OCI-LY3 (cell line): ENCODE data around the gene PTPRU.

ENCODE experiments used
- H2AFZ ChIP-seq: fragments of 200-600, 300-600 bp; shearing (Covaris generic); 2 replicates; pipeline ENCODE4 v1.6.0; 2014; ENCODE audit warnings: antibody characterized with exemption, low read depth, low read length
- H3K27ac ChIP-seq: fragments of 200-600, 300-600 bp; sonication (generic); 2 replicates; pipeline ENCODE4 v1.5.1; 2014; ENCODE audit warnings: mild to moderate bottlenecking, low read length, moderate library complexity, mixed read lengths
- H3K27me3 ChIP-seq: fragments of 200-600, 300-600 bp; sonication (generic); 2 replicates; pipeline ENCODE4 v1.6.1; 2014; ENCODE audit warnings: low read depth, low read length, mixed read lengths
- H3K36me3 ChIP-seq: fragments of 200-600, 300-600 bp; sonication (generic); replicated peaks from 2 replicates; pipeline ENCODE3; 2014; ENCODE audit warnings: low read depth, low read length, mixed read lengths
- H3K4me1 ChIP-seq: fragments of 300-600, 200-600 bp; sonication (generic); 2 replicates; pipeline ENCODE4 v1.6.1; 2014; ENCODE audit warnings: low read length, mixed read lengths
- H3K4me2 ChIP-seq: fragments of 200-600, 300-600 bp; sonication (generic); 2 replicates; pipeline ENCODE4 v1.6.1; 2014; ENCODE audit warnings: low read length, mixed read lengths
- H3K4me3 ChIP-seq: fragments of 300-600, 200-600 bp; sonication (generic); 2 replicates; pipeline ENCODE4 v1.5.1; 2014; ENCODE audit warnings: antibody characterized with exemption, mild to moderate bottlenecking, low read length, moderate library complexity
- H3K79me2 ChIP-seq: fragments of 300-600, 200-600 bp; shearing (Covaris generic); 2 replicates; pipeline ENCODE4 v1.6.1; 2014; ENCODE audit warnings: mild to moderate bottlenecking, low read length, mixed read lengths
- H3K9ac ChIP-seq: fragments of 300-600, 200-600 bp; shearing (Covaris generic); 2 replicates; pipeline ENCODE4 v1.6.0; 2014; ENCODE audit warnings: mild to moderate bottlenecking, low read length, moderate library complexity
- H3K9me3 ChIP-seq: fragments of 200-600, 300-600 bp; shearing (Covaris generic); 2 replicates; pipeline ENCODE4 v1.6.1; 2014; ENCODE audit warnings: low read length, mixed read lengths; ENCODE audit not compliant: insufficient read depth
- H4K20me1 ChIP-seq: fragments of 200-600, 300-600 bp; sonication (generic); 2 replicates; pipeline ENCODE4 v1.6.1; 2016; ENCODE audit warnings: low read length, mixed read lengths; ENCODE audit not compliant: insufficient read depth
- EZH2phosphoT487 ChIP-seq: fragments of 200-600 bp; shearing (Covaris generic); IDR thresholded peaks from 2 replicates; pipeline ENCODE4 v1.6.1; 2018; ENCODE audit warnings: antibody characterized with exemption, mixed run types, low read depth
- TF ChIP-seq, protein P1 (sequence below): fragments of 200-600, 300-600 bp; sonication (generic); IDR thresholded peaks from 2 replicates; pipeline ENCODE4 v1.5.1; 2014; ENCODE audit warnings: antibody characterized with exemption, low read length, low read depth

Gene PTPRU

DNA sequence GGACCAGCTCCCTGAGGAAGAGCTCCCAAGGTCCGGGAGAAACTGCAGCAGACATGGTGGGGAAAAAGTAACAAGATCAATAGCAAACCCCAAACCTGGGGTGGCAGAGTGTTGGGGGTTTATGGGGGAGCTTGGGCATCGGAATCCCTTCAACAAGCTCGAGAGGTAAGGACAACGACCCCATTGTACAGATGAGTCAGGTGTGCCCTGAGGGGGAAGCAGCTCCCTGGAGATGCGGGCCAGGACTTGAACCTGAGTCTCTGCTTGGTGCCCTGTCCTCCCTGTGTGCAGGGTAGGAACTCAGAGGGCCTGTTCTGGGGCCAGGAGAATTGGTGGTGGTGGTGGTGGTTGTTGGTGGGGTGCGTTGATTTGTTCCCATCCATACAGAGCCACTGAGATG lies 125.4 kb downstream of the PTPRU start:
- Histone ChIP-seq H3K27ac (no peak overlapping the region), H3K36me3 (no peaks in the 10 kb centered on the region), H2AFZ (no peak overlapping the region), H3K4me3 (no peak overlapping the region), H3K27me3 (peaks cover 3% of the 10 kb centered on the region; the same call in 1 of the 2 replicates), H3K79me2 (no peaks in the 10 kb centered on the region), H3K4me2 (no peak overlapping the region), H3K4me1 (no peaks in the 10 kb centered on the region), H3K9me3 (no peaks in the 10 kb centered on the region), H3K9ac (no peak overlapping the region), H4K20me1 (no peaks in the 10 kb centered on the region)
- no peak for TF ChIP-seq EZH2phosphoT487
- TF ChIP-seq, protein P1, sequence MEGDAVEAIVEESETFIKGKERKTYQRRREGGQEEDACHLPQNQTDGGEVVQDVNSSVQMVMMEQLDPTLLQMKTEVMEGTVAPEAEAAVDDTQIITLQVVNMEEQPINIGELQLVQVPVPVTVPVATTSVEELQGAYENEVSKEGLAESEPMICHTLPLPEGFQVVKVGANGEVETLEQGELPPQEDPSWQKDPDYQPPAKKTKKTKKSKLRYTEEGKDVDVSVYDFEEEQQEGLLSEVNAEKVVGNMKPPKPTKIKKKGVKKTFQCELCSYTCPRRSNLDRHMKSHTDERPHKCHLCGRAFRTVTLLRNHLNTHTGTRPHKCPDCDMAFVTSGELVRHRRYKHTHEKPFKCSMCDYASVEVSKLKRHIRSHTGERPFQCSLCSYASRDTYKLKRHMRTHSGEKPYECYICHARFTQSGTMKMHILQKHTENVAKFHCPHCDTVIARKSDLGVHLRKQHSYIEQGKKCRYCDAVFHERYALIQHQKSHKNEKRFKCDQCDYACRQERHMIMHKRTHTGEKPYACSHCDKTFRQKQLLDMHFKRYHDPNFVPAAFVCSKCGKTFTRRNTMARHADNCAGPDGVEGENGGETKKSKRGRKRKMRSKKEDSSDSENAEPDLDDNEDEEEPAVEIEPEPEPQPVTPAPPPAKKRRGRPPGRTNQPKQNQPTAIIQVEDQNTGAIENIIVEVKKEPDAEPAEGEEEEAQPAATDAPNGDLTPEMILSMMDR = no peak

DNA sequence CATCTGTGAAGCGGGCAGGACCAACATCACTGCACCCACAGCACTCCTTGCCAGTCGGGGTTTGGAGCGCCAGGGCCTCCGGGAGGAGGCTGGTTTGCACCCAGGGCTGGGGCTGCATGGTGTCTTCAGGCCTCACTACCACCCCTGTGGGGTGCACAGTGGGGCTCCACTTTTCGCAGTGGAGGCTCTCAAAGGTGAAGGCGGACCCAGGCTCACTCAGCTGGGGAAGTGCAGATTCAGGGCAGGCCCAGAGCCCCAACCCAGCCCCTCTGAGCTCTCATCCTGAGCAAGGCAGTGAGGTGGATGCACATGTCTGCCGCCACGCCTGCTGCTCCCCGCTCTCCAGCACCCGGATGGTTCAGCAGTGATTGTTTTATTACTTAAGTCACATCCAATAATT lies 125.8 kb downstream of the PTPRU start:
- Histone ChIP-seq H3K9ac (no peak overlapping the region), H3K4me1 (no peaks in the 10 kb centered on the region), H3K9me3 (no peaks in the 10 kb centered on the region), H2AFZ (no peak overlapping the region), H3K4me2 (no peak overlapping the region), H3K36me3 (no peaks in the 10 kb centered on the region), H3K79me2 (no peaks in the 10 kb centered on the region), H3K27me3 (peaks cover 3% of the 10 kb centered on the region; the same call in 1 of the 2 replicates), H3K4me3 (no peak overlapping the region), H3K27ac (no peak overlapping the region), H4K20me1 (no peaks in the 10 kb centered on the region)
- TF ChIP-seq EZH2phosphoT487 = no peak
- TF ChIP-seq, protein P1 = no peak

DNA sequence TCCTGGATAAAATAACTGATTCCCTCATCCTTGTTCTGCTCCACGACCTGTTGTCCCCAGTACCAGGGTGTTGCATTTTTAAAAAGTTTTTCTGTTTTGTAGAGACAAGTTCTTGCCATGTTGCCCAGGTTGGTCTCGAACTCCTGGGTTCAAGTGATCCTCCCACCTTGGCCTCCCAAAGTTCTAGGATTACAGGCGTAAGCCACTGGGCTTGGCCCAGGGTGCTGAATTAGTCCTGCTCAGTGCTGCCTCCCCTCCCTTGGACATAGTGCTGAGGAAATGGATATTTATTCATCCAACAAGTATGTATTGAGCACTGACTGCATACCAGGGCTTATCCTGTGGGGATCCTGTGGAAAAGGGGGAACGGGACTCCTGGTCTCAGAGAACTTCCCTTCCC lies 126.4 kb downstream of the PTPRU start:
- Histone ChIP-seq H3K4me2 (no peak overlapping the region), H3K4me3 (no peak overlapping the region), H4K20me1 (no peaks in the 10 kb centered on the region), H3K4me1 (no peaks in the 10 kb centered on the region), H2AFZ (no peak overlapping the region), H3K79me2 (no peaks in the 10 kb centered on the region), H3K27ac (no peak overlapping the region), H3K36me3 (no peaks in the 10 kb centered on the region), H3K27me3 (peaks cover 3% of the 10 kb centered on the region; the same call in 1 of the 2 replicates), H3K9me3 (no peaks in the 10 kb centered on the region), H3K9ac (no peak overlapping the region)
- TF ChIP-seq EZH2phosphoT487 = no peak
- TF ChIP-seq, protein P1 = no peak

DNA sequence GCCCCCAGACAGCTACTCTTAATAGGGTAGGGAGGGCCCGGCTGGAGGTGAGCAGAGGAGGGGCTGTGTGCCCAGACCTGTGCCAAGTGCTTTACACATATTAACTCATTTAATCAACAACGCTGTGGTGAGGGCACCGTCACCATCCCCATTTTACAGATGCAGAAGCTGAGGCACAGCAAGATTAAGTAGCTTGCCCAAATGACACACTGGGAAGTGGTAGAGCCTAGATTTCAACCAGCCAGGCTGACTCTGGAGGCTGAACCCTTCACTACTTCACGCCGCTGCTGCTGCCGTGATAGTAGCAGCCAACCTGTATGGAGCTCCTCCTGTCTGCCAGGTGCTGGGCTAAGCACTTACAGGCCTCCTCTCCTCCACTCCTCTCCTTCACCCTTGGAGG lies 127.2 kb downstream of the PTPRU start:
- H2AFZ ChIP-seq = no peak overlapping the region
- H3K4me1 ChIP-seq = no peaks in the 10 kb centered on the region
- H3K9me3 ChIP-seq = no peaks in the 10 kb centered on the region
- no peak overlapping the region for H3K27ac ChIP-seq
- H3K9ac ChIP-seq = no peak overlapping the region
- H3K4me2 ChIP-seq = no peak overlapping the region
- H3K4me3 ChIP-seq = no peak overlapping the region
- H3K79me2 ChIP-seq = no peaks in the 10 kb centered on the region
- H4K20me1 ChIP-seq = no peaks in the 10 kb centered on the region
- TF ChIP-seq, protein P1 = no peak
- no peak for TF ChIP-seq EZH2phosphoT487
- H3K27me3 ChIP-seq = peaks cover 3% of the 10 kb centered on the region; the same call in 1 of the 2 replicates
- no peaks in the 10 kb centered on the region for H3K36me3 ChIP-seq
